Suprapubic skin (tissue), 3 donors: ENCODE data around the gene AGAP1.

ENCODE experiments used
- CTCF ChIP-seq, 2 donors: fragments of 200-600 bp in 1 of 2; fragments of 450-650 bp in 1 of 2; sonication (generic) in 1 of 2; IDR thresholded peaks; one replicate each; pipeline ENCODE4 v1.5.1; 2016 to 2019; ENCODE audit warnings: antibody characterized with exemption in 2 of 2, mild to moderate bottlenecking in 1 of 2, moderate library complexity in 1 of 2
- EP300 ChIP-seq: sonication (generic); formaldehyde crosslinking; IDR thresholded peaks from one replicate; pipeline ENCODE4 v1.6.1; 2017; ENCODE audit warnings: antibody characterized with exemption
- POLR2A ChIP-seq, 2 donors: fragments of 450-650 bp; IDR thresholded peaks; one replicate each; pipeline ENCODE4 v1.6.1; 2017; ENCODE audit warnings: antibody characterized with exemption in 2 of 2, mild to moderate bottlenecking in 2 of 2, moderate library complexity in 2 of 2

- TF ChIP-seq POLR2A (IDR thresholded peaks at IDR 0.05) (no peak), CTCF (IDR thresholded peaks at IDR 0.05) (no peak), EP300 (no peak)
Observed at GRCh38 chr2:236179236-236180075, 685.6 kb downstream of the AGAP1 start.
